SK-MEL-5 (cell line): Measurements from ENCODE around the gene ECD. TPM values are rescaled to one million over a fixed set of nuclear protein-coding genes. Genes with fewer than 3 reads are reported as not detected.
"Not testable (repeated sequence)": the region's sequence is repeated elsewhere in the genome, so short reads cannot be mapped to it uniquely, and the experiment has no call there.

Experiments used
- DNase-seq: peaks from one replicate; pipeline ENCODE4 v3.0.0-alpha.2; 2016; ENCODE audit warnings: low read depth, low spot score
- in situ Hi-C: cut with HindIII; loops from 2 replicates; pipeline ENCODE4 v1.10.0; 2016; ENCODE audit warnings: low sequenced_read_pairs, high pct_unique_total_duplicates, low pct_unique_long_range_greater_than_20kb
- total RNA-seq: library from RNA; depleted of rRNA; stranded (reverse); fragments of >200 nt; shearing (Covaris generic); gene quantifications from 2 replicates; pipeline ENCODE4 v1.2.3, GENCODE V29; 2014

ECD gene
- total RNA-seq, 1 experiment from 2014 or later, result 41.5 TPM

DNA sequence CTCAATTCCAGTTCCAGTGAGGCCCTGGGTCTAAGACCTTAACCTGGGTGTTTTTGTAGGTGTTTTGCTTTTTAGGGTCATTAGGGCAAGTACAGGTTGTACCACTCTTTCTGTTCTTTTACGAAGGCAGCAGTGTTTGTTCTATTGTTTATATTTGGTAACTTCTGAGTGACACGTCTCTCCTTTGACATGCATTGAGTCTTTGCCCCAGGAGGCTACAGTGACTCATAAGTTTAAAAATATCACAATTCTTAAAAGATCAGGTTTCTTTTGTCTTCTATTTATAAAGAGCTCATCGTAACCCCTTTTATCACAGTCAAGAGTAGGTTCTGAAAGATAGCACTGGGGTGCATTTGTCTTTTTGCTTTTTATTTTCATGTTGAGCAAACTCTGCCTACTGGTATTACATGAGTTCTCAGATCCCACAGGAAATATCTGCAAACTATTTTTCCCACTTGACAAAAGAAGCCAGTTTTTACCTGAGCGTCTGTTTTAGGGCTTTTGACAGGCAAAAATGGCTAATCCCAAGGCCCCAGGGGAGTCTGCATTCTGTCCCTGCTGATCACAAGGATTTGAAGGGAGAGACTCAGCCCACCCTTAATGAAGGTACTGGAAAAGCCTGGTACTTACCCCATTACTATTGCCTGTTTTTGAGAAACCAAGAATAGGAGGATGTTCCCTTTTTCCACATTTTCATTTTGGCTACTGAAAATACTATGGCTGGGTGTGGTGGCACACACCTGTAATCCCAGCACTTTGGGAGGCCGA is 49.6 kb downstream of the ECD start:
- DNase-seq, result no peak
- in situ Hi-C loops, result no loop called here

DNA sequence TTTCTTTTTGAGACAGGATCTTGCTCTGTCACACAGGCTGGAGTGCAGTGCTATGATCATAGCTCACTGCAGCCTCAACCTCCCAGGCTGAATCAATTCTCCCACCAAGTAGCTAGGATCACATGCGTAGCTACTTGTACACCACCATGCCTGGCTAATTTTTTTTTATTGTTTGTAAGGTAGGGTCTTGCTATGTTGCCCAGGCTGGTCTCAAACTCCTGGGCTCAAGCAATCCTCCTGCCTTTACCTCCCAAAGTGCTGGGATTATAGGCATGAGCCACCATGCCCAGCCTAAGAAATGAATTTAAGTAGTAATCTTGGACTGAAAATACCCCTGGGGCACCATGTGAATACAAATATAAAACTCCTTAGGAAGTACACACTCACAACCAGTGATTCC is 51.8 kb downstream of the ECD start:
- in situ Hi-C loops, result no loop called here
- no peak for DNase-seq

DNA sequence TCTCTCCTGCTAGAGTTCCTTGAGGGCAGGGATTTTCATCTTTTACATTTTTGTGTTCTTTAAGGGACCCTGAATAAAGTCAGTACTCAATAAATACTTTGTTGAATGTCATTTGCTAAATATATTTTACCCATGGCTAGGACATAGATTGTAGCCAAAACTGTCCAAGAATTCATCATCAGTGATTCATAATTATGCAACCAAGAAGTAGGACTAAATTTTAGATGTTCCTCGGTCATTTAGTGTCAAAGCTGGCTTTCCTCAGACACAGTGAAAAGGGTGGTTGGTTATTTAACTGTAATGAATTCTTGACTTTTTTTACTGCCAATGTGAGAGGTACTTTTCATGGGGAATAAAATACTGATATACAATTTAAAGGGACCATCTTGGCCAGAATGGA is 54.3 kb downstream of the ECD start:
- DNase-seq, result no peak
- in situ Hi-C loops, result no loop called here

DNA sequence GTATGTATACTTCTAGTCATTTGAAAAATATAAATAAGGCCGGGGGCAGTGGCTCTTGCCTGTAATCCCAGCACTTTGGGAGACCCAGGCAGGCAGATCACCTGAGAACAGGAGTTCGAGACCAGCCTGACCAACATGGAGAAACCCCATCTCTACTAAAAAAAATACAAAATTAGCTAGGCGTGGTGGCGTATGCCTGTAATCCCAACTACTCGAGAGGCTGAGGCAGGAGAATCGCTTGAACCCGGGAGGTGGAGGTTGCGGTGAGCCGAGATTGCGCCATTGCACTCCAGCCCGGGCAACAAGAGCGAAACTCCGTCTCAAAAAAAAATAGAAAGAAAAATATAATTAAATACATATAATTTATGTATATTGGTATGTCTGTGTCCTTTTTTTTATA is 55.8 kb downstream of the ECD start:
- DNase-seq, in situ Hi-C loops: not testable (repeated sequence)

DNA sequence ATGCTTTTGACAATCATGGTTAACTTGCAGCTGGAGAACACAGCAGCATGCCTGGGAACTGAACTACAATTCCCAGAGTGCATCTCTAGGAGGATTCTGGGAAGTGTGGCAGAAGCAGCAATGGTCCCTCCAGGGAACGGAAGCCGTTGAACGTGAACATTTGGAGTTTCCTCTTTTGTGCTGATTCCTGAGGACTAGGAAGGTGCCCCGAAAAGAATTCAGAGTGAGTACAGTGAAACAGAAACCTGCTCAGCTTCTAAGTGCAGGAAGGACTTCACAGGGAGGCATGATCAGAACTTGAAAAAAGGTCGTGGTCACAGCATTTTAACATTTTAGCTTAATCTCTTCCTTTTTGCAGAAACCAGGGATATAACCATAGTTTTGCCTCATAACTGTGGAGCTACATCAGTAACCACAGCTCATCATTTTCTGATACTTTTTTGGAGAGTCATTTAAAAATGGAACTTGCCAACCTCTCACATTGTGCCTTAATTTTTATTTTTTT is 57.4 kb downstream of the ECD start, which contains the start of gene NUDT13:
TSS of gene NUDT13 (plus strand) at position 111 of the 505 bp plus-strand sequence. CDS start 3,911 bp downstream, outside the sequence.
- DNase-seq, result peak; percentile 90
- in situ Hi-C loops, result no loop called here

DNA sequence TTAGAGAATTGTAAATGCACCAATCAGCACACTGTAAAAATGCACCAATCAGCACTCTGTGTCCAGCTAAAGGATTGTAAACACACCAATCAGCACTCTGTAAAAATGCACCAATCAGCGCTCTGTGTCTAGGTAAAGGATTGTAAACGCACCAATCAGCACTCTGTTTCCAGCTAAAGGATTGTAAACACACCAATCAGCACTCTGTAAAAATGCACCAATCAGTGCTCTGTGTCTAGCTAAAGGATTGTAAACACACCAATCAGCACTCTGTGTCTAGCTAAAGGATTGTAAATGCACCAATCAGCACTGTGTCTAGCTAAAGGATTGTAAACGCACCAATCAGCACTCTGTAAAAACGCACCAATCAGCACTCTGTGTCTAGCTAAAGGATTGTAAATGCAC is 58.6 kb downstream of the ECD start:
- in situ Hi-C loops, DNase-seq: not testable (repeated sequence)

DNA sequence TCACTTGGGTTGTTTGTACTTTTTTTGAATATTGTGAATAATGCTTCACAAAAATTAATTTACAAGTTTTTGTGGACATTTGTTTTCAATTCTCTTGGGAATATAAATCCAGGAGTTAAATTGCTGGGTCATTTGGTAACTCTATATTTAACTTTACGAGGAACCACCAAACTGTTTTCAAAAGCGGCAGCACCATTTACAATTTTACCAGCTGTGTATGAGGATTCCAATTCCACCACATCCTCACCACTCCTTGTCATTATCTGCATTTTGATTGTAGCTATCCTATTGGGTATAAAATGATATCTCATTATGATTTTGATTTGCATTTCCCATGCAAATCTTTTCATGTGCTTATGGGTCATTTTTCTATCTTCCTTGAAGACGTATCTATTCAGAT is 61.5 kb downstream of the ECD start:
- in situ Hi-C loops, result no loop called here
- DNase-seq, result no peak

DNA sequence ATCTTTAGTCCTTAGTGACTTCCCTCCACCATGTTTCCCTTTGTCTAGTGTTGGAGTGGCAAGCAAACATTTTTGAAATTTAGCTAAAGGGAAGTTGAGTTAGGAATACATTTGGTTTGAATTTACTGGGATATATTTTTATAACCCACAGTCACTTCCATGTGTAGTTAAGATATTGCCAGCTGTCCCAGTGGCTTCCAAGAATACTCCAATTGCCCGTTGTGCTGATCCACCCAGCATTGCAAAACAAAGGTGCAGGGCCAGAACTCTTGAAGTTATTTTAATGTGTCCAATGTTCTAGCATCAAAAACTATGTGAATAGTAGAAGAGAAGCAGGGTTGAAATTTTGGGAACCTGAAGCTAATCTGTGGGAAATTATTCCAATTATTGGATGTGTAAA is 68.7 kb downstream of the ECD start:
- DNase-seq, result no peak
- in situ Hi-C loops, result no loop called here

DNA sequence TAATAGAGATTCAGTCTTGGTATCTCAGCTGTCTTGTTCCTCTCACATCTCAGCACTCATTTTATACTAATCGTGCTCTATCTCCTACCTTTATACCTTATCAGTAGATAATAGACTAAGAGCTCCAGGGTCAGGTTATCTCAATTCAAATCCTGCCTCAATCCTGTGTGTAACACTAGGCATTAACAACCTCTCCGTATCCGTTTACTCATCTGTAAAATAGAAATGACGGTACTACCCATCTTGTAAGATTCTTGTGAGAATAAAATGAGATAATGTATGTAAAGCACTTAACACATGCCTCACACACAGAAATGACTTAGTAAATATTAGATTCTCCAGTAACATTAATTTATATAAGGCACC is 70.5 kb downstream of the ECD start:
- DNase-seq, result no peak
- in situ Hi-C loops, result no loop called here

DNA sequence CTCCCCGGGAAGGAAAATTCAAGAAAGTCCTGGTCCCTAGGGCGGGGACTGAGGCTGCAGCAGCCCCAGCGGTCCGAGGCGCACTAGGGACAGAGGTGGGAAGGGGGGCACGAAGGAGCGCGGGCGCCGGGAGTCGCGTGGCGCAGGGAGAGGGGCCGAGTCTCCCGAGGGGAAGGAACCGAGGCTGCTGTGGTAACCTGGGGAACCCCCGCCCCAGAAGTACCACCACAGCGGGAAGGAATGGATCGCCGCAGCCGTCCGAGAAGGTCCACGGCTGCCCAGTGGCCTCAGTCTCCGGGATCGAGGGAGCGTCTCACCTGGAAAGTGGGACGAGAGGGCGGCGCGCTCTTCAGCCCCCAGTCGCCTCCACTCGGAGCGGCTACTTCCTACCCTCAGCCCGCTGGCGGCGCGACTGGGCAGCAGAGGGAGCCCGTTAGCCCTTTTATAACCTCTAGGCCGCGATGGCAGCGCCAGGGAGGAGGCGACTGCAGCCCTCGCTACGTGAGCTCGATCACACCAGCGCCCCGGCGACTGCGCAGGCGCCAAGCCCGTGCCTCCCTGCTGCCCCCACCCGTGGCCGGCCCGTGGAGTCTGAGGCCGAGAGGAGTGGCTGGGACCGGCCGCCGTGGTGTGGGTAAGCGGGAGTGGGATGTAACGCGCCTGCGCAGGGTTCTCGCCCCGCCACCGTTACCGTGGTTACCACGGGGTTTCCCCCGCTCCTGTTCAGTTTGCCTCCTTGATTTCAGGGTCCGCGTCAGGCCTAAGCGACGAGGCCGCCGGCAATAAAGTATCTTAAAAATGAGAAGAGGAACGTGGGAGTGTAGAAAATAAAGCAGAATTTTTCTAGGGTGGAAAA is 71.1 kb downstream of the ECD start, which contains the start of gene P4HA1:
TSS of gene P4HA1 (minus strand) at position 418 of the 856 bp plus-strand sequence. CDS start 21,983 bp downstream, outside the sequence.
- peak; percentile 95 for DNase-seq
- in situ Hi-C loops, result no loop called here

DNA sequence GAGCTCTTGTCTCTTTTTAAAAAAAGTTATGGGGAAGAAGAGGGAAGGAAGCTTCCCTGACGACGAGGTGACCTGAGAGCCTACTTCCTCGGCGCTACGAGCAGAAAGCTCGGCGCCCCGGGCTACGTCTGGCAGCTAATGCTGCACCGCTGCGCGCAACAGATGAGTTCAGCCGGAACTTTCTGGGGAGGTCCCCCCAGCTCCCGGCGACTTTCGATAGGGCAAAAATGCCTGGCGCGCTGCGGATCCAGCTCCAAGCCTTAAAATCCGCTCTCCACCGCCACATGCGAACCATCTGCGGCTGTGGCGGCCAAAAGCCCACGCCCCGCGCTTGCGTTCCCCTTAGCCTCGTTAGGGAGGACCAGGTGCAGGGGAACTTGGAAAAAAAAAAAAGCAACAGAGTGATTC is 71.8 kb downstream of the ECD start:
- DNase-seq, result peak; percentile 59
- in situ Hi-C loops, result no loop called here

DNA sequence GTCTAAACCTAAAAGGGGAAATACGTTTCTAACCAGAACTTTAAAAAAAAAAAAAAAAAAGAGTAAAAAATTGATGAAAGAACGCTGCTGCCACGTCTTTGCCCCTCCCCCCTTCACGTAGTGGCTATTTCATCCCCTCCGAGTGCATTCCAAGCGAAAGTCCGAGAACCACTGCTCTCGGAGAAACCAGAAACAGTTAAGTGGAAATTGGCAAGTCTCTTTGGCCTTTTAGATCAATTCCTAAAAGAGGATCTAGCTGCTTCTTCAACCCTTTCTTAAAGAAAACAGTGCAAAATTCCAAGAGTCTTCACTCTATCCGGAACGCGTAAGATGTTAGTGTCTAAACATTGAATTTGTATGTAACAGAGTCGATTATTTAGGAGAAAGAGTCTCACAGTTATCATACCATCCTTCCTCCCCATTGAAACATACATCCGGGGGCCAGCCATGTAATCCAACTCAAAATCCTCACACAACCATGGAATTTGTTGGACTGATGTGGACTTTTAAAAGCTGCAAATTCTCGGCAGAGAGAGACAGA is 72.3 kb downstream of the ECD start:
- in situ Hi-C loops, result no loop called here
- peak; percentile 70 for DNase-seq

DNA sequence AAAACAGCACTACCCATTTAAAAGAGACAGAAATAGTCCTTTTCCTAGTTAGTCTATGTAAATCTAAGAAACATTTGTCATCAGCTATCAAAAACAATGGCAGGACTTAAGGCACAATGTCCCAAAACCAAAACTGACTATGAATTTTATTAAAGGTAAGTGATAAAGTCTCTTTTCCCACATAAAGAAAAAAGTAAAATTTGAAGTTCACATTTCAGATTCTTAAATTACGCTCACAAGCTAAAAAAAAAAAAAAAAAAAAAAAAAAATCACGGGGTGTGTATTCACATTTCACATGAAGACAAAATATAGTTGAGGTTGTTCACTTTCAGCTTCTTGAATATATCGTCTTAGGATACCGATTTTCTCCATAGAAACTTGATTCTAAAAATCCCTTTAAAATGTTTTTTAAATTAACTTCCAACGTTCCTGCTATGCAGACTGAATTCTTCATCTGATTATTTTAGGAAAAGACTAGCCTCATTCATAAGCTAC is 72.8 kb downstream of the ECD start:
- no peak for DNase-seq
- in situ Hi-C loops, result no loop called here

DNA sequence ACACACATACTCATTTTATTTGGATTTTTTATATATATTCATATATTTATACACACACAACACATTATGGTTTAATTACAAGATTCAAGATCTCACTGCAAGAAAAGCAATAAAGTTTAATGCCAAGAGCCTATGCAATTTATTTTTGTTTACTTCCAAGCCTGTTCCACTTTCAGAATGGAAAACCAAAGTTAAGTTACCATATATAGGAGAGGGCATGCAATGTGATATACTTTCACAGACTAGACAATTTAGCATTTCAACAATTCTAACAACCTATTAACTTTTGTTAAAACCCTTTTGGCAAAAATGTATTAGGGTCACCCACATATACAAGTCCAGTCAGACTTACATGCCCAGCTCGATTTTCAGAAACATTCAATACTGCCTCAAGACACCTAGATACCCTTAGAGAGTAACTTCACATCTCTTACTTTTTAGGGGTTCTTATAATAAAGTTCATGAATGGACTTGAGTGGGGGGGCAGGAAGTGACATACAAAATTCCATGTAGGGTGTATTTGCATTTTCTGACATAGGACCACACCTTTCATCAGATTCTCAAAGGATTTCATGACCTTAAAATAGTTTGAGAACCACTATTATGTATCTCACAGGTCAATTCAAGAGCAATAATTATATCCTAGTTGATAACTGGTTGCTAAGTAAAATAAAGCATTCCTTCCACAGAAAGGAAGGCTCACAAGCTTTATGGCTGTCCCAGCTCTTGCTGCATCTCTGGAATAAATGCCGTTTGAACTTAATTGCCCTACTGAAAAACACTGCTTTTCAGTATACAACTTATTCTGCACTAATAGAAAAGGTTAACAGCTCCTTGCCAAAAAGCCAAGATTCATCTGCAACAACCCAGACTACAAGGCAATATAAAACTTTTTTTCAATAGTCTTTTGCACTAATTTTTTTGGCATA is 73.6 kb downstream of the ECD start:
- in situ Hi-C loops, result no loop called here
- peak; percentile 22 for DNase-seq

DNA sequence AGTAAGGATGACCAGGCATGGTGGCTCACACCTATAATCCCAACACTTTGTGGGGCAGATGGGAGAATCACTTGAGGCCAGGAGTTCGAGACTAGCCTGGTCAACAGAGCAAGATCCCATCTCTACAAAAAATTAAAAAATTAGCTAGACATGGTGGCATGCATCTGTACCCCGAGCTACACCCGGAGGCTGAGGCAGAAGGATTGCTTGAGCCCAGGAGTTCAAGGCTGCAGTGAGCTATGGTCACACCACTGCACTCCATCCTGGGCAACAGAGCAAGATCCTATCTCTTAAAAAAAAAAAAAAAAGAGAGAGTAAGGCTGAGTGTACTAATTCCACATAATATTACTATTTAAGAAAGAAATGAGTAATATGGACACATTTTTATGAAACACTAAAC is 75.0 kb downstream of the ECD start:
- in situ Hi-C loops, result no loop called here
- no peak for DNase-seq

DNA sequence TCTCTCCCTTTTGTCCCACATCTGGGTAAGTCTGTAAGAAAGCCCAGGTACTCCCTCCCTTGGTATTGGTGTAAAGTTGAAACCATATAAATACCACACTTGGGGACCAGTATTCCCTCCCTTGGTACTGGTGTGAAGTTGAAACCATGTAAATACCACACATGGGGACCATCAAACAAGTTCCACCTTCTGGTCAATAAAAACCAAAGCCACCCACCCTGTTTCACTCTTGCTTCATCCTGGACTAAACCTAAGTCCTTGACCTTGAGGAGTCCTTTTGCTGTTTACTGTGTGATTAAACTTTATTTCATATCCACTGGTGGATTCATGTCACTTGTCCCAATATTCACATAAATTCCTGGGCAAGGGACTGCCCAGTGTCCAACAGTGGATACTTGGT is 79.5 kb downstream of the ECD start:
- in situ Hi-C loops, result no loop called here
- no peak for DNase-seq

DNA sequence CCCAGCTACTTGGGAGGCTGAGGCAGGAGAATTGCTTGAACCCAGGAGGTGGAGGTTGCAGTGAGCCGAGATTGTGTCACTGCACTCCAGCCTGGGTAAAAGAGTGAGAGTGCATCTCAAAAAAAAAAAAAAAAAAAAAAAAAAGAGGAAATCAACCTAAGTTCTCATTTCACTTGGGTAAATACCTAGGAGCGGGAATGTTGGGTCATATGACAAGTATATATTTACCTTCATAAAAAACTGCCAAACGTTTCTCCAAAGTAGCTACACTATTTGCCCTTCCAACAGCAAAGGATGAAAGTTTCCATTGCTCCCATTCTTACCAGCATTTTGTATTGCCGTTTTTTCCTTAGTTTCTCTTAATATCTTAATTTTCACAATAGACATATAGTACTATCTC is 81.0 kb downstream of the ECD start:
- DNase-seq, result no peak
- in situ Hi-C loops, result no loop called here
